Measurements from ENCODE around the gene NCKAP5.
A peak's percentile ranks its signal among the peaks of the same experiment; 100 is the strongest.

The NCKAP5 gene

GRCh38 chr2:133418021-133418420 lies 150.2 kb downstream of the NCKAP5 start:
- no peak for DNase-seq

GRCh38 chr2:133417415-133417814 lies 150.8 kb downstream of the NCKAP5 start:
- peaks cover 4% of the 10 kb centered on the region; the same call in 1 of the 2 replicates for H3K4me1 ChIP-seq
- no peaks in the 10 kb centered on the region for H3K27me3 ChIP-seq
- no peak for TF ChIP-seq CTCF (IDR thresholded peaks at IDR 0.05; ENCODE audit: low read depth, low read length)
- H3K9me3 ChIP-seq = no peaks in the 10 kb centered on the region
- no peaks in the 10 kb centered on the region for H3K36me3 ChIP-seq
- DNase-seq = no peak
- H3K4me3 ChIP-seq (ENCODE audit: low read depth, low read length) = no peak overlapping the region

More at GRCh38 chr2:133418021-133418420, 150.2 kb downstream of the NCKAP5 start:
- Histone ChIP-seq H3K27me3 (no peaks in the 10 kb centered on the region), H3K9me3 (no peaks in the 10 kb centered on the region), H3K4me3 (ENCODE audit: low read depth, low read length) (no peak overlapping the region), H3K36me3 (no peaks in the 10 kb centered on the region), H3K4me1 (peaks cover 4% of the 10 kb centered on the region; the same call in 1 of the 2 replicates)
- no peak for TF ChIP-seq CTCF (IDR thresholded peaks at IDR 0.05; ENCODE audit: low read depth, low read length)

- Histone ChIP-seq H3K9me3 (no peaks in the 10 kb centered on the region), H3K27me3 (no peaks in the 10 kb centered on the region), H3K4me3 (ENCODE audit: low read depth, low read length) (no peak overlapping the region), H3K36me3 (no peaks in the 10 kb centered on the region), H3K4me1 (peaks cover 3% of the 10 kb centered on the region; the same call in 1 of the 2 replicates)
- no peak for DNase-seq
- TF ChIP-seq CTCF (IDR thresholded peaks at IDR 0.05; ENCODE audit: low read depth, low read length) = no peak
Measured at GRCh38 chr2:133416736-133417135, 151.5 kb downstream of the NCKAP5 start.

GRCh38 chr2:133416146-133416545 lies 152.1 kb downstream of the NCKAP5 start:
- Histone ChIP-seq H3K36me3 (no peaks in the 10 kb centered on the region), H3K9me3 (no peaks in the 10 kb centered on the region), H3K4me3 (ENCODE audit: low read depth, low read length) (no peak overlapping the region), H3K4me1 (no peaks in the 10 kb centered on the region), H3K27me3 (no peaks in the 10 kb centered on the region)
- no peak for TF ChIP-seq CTCF (IDR thresholded peaks at IDR 0.05; ENCODE audit: low read depth, low read length)
- DNase-seq = no peak

GRCh38 chr2:133415210-133415876 lies 152.9 kb downstream of the NCKAP5 start:
- DNase-seq = peak; percentile 18
- H3K4me3 ChIP-seq (ENCODE audit: low read depth, low read length) = no peak overlapping the region
- no peaks in the 10 kb centered on the region for H3K4me1 ChIP-seq
- no peak for TF ChIP-seq CTCF (IDR thresholded peaks at IDR 0.05; ENCODE audit: low read depth, low read length)
- H3K27me3 ChIP-seq = no peaks in the 10 kb centered on the region
- H3K36me3 ChIP-seq = no peaks in the 10 kb centered on the region
- H3K9me3 ChIP-seq = no peaks in the 10 kb centered on the region

- no peaks in the 10 kb centered on the region for H3K4me1 ChIP-seq
- H3K36me3 ChIP-seq = no peaks in the 10 kb centered on the region
- no peak overlapping the region for H3K4me3 ChIP-seq (ENCODE audit: low read depth, low read length)
- no peaks in the 10 kb centered on the region for H3K9me3 ChIP-seq
- no peak for DNase-seq
- no peaks in the 10 kb centered on the region for H3K27me3 ChIP-seq
- TF ChIP-seq CTCF (IDR thresholded peaks at IDR 0.05; ENCODE audit: low read depth, low read length) = no peak
Measured at GRCh38 chr2:133414486-133415209, 153.6 kb downstream of the NCKAP5 start.

Measured in BE2C (cell line).